ENCODE measurements around the gene SMDT1.

SMDT1 gene

GRCh38 chr22:42074132-42074811 is 5.2 kb upstream of the SMDT1 start, which contains the start of gene PHETA2:
PHETA2 (plus strand) TSS chr22:42074248; CDS start chr22:42077294, 3,046 bp downstream.
- peaks cover 29% of the 10 kb centered on the region for H3K4me1 ChIP-seq (ENCODE audit: control insufficient read depth, insufficient read depth, low read length)
- no peaks in the 10 kb centered on the region for H3K36me3 ChIP-seq (ENCODE audit: control insufficient read depth, insufficient read depth, low read length)
- peak within 1 kb of the TSS; percentile 73 for H3K9ac ChIP-seq (ENCODE audit: low read length)
- peak within 1 kb of the TSS; percentile 90 for H3K27ac ChIP-seq (ENCODE audit: low read depth, low read length)
- no peaks in the 10 kb centered on the region for H3K27me3 ChIP-seq (ENCODE audit: control insufficient read depth, insufficient read depth, low read length)
- peak within 1 kb of the TSS; percentile 85 for H3K4me3 ChIP-seq (ENCODE audit: low read length)

GRCh38 chr22:42074846-42075676 is 4.4 kb upstream of the SMDT1 start:
- Histone ChIP-seq H3K4me1 (ENCODE audit: control insufficient read depth, insufficient read depth, low read length) (peaks cover 24% of the 10 kb centered on the region), H3K27me3 (ENCODE audit: control insufficient read depth, insufficient read depth, low read length) (no peaks in the 10 kb centered on the region), H3K9ac (ENCODE audit: low read length) (no peak overlapping the region), H3K36me3 (ENCODE audit: control insufficient read depth, insufficient read depth, low read length) (no peaks in the 10 kb centered on the region), H3K27ac (ENCODE audit: low read depth, low read length) (peak overlapping the region; percentile 90), H3K4me3 (ENCODE audit: low read length) (peak overlapping the region; percentile 85)

- Histone ChIP-seq H3K27ac (ENCODE audit: low read depth, low read length) (no peak overlapping the region), H3K9ac (ENCODE audit: low read length) (no peak overlapping the region), H3K4me1 (ENCODE audit: control insufficient read depth, insufficient read depth, low read length) (peaks cover 14% of the 10 kb centered on the region)
These were observed 2.6 kb upstream of the SMDT1 start for GRCh38 chr22:42076764-42077485.

GRCh38 chr22:42077486-42078125 is 1.9 kb upstream of the SMDT1 start:
- Histone ChIP-seq H3K27me3 (ENCODE audit: control insufficient read depth, insufficient read depth, low read length) (no peaks in the 10 kb centered on the region), H3K4me1 (ENCODE audit: control insufficient read depth, insufficient read depth, low read length) (peaks cover 14% of the 10 kb centered on the region), H3K9ac (ENCODE audit: low read length) (no peak overlapping the region), H3K36me3 (ENCODE audit: control insufficient read depth, insufficient read depth, low read length) (no peaks in the 10 kb centered on the region), H3K4me3 (ENCODE audit: low read length) (no peak overlapping the region), H3K27ac (ENCODE audit: low read depth, low read length) (peak overlapping the region; percentile 99)

More at GRCh38 chr22:42076764-42077485, 2.6 kb upstream of the SMDT1 start:
- no peaks in the 10 kb centered on the region for H3K27me3 ChIP-seq (ENCODE audit: control insufficient read depth, insufficient read depth, low read length)
- no peak overlapping the region for H3K4me3 ChIP-seq (ENCODE audit: low read length)
- H3K36me3 ChIP-seq (ENCODE audit: control insufficient read depth, insufficient read depth, low read length) = no peaks in the 10 kb centered on the region

GRCh38 chr22:42078469-42079318 is 806 bp upstream of the SMDT1 start:
- Histone ChIP-seq H3K27ac (ENCODE audit: low read depth, low read length) (peak overlapping the region; percentile 99), H3K4me1 (ENCODE audit: control insufficient read depth, insufficient read depth, low read length) (peaks cover 14% of the 10 kb centered on the region), H3K27me3 (ENCODE audit: control insufficient read depth, insufficient read depth, low read length) (no peaks in the 10 kb centered on the region), H3K36me3 (ENCODE audit: control insufficient read depth, insufficient read depth, low read length) (peaks cover 4% of the 10 kb centered on the region), H3K4me3 (ENCODE audit: low read length) (peak overlapping the region; percentile 64), H3K9ac (ENCODE audit: low read length) (peak overlapping the region; percentile 93)

- peak overlapping the region; percentile 46 for H3K9ac ChIP-seq (ENCODE audit: low read length)
- H3K36me3 ChIP-seq (ENCODE audit: control insufficient read depth, insufficient read depth, low read length) = peaks cover 4% of the 10 kb centered on the region
- peak overlapping the region; percentile 83 for H3K4me3 ChIP-seq (ENCODE audit: low read length)
- H3K27ac ChIP-seq (ENCODE audit: low read depth, low read length) = peak overlapping the region; percentile 99
- peaks cover 14% of the 10 kb centered on the region for H3K4me1 ChIP-seq (ENCODE audit: control insufficient read depth, insufficient read depth, low read length)
- no peaks in the 10 kb centered on the region for H3K27me3 ChIP-seq (ENCODE audit: control insufficient read depth, insufficient read depth, low read length)
These were observed 787 bp downstream of the SMDT1 start for GRCh38 chr22:42080287-42080686.

GRCh38 chr22:42083119-42083518 is 3.6 kb downstream of the SMDT1 start:
- Histone ChIP-seq H3K36me3 (ENCODE audit: control insufficient read depth, insufficient read depth, low read length) (peaks cover 11% of the 10 kb centered on the region), H3K4me3 (ENCODE audit: low read length) (no peak overlapping the region), H3K4me1 (ENCODE audit: control insufficient read depth, insufficient read depth, low read length) (peaks cover 10% of the 10 kb centered on the region)

GRCh38 chr22:42084874-42085273 is 5.4 kb downstream of the SMDT1 start:
- Histone ChIP-seq H3K9ac (ENCODE audit: low read length) (no peak overlapping the region), H3K27ac (ENCODE audit: low read depth, low read length) (no peak overlapping the region), H3K4me3 (ENCODE audit: low read length) (no peak overlapping the region), H3K27me3 (ENCODE audit: control insufficient read depth, insufficient read depth, low read length) (no peaks in the 10 kb centered on the region), H3K36me3 (ENCODE audit: control insufficient read depth, insufficient read depth, low read length) (peaks cover 14% of the 10 kb centered on the region), H3K4me1 (ENCODE audit: control insufficient read depth, insufficient read depth, low read length) (peaks cover 3% of the 10 kb centered on the region)

More at GRCh38 chr22:42083119-42083518, 3.6 kb downstream of the SMDT1 start:
- Histone ChIP-seq H3K27ac (ENCODE audit: low read depth, low read length) (no peak overlapping the region), H3K27me3 (ENCODE audit: control insufficient read depth, insufficient read depth, low read length) (no peaks in the 10 kb centered on the region), H3K9ac (ENCODE audit: low read length) (no peak overlapping the region)

- Histone ChIP-seq H3K27ac (ENCODE audit: low read depth, low read length) (no peak overlapping the region), H3K4me1 (ENCODE audit: control insufficient read depth, insufficient read depth, low read length) (peaks cover 3% of the 10 kb centered on the region), H3K36me3 (ENCODE audit: control insufficient read depth, insufficient read depth, low read length) (peaks cover 14% of the 10 kb centered on the region)
These were observed 6.6 kb downstream of the SMDT1 start for GRCh38 chr22:42086051-42086450.

GRCh38 chr22:42090596-42091454 is 11.3 kb downstream of the SMDT1 start, which contains the start of gene NDUFA6:
NDUFA6 (minus strand) TSS chr22:42090772; CDS start chr22:42090744, 28 bp downstream.
- H3K27me3 ChIP-seq (ENCODE audit: control insufficient read depth, insufficient read depth, low read length) = no peaks in the 10 kb centered on the region
- peak within 1 kb of the TSS; percentile 99 for H3K27ac ChIP-seq (ENCODE audit: low read depth, low read length)
- peaks cover 10% of the 10 kb centered on the region for H3K36me3 ChIP-seq (ENCODE audit: control insufficient read depth, insufficient read depth, low read length)
- peak within 1 kb of the TSS; percentile 92 for H3K9ac ChIP-seq (ENCODE audit: low read length)
- H3K4me1 ChIP-seq (ENCODE audit: control insufficient read depth, insufficient read depth, low read length) = peaks cover 9% of the 10 kb centered on the region
- peak within 1 kb of the TSS; percentile 97 for H3K4me3 ChIP-seq (ENCODE audit: low read length)

More at GRCh38 chr22:42086051-42086450, 6.6 kb downstream of the SMDT1 start:
- H3K9ac ChIP-seq (ENCODE audit: low read length) = no peak overlapping the region
- H3K27me3 ChIP-seq (ENCODE audit: control insufficient read depth, insufficient read depth, low read length) = no peaks in the 10 kb centered on the region
- no peak overlapping the region for H3K4me3 ChIP-seq (ENCODE audit: low read length)
